NCI-H1417 treated with DMSO at 0.1 percent for 48 hours (cell line): Measurements from ENCODE around the gene PPP1CC.
"Not testable (repeated sequence)": the region's sequence is repeated elsewhere in the genome, so short reads cannot be mapped to it uniquely, and the experiment has no call there.

Experiments used
- DNase-seq: peaks from one replicate; lab custom pipeline; 2025; lab: John Stamatoyannopoulos, UW

The PPP1CC gene

DNA sequence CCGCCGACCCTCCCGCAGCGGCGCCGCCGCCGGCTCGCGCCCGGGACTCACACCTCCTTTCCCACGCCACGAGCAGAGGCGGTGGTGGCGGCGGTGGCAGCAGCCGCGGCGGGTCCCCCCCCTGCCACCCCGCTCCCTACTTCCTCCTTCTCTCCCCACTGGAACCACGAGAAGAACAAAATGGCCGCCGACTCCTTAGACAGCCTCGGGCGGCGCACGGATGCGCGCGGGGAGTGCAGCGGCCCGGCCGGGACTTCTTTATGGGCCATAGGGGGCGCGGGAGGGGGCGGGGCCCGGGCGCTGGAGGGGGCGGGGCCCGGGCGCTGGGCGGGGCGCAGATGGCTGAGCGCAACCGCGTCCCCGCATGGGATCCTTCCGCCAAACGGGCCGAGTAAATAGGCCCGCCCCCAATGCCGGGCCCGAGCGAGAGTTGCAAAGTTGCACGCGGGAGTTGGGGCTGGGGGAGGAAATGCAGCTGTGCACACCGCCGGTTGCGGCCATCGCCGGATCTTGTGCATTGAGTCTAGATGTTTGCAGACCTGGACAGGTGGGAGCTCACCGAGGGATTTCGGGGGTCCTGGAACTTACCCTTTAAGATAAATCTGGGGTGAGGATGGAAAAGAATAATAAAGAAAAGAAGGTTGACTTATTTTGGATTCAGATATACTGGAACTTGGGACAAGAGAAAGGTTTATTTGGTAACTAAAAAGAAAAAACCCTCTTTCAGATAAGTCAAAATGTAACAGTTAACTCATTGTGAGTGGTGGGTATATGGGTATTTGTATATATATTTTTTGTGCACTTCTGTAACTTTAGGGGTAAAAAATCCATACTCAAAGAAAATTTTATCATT is at the start of gene PPP1CC:
PPP1CC (minus strand) TSS at position 174 of the 853 bp plus-strand sequence. CDS start 184 bp downstream, outside the sequence.
- peak; percentile 47 for DNase-seq

DNA sequence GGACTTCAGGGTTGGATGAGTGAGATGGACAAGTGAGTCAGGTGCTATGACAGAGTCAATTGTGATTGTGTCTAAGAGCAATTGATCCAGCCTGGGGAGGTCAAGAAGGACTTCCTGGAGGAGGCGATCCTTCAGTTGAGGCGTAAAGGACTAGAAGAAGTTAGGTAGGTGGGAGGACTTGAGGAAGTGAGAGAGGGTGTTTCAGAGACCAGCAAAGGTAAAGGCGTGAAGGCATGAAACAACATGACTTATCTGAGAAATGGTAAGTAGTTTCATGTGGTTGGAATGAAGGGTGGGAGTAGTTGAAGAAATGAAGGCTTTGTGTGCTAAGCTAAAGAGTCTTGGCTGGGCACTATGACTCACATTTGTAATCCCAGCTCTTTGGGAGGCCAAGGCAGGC is 48.9 kb upstream of the PPP1CC start:
- no peak for DNase-seq

GRCh38 chr12:110790301-110790700 is 47.6 kb upstream of the PPP1CC start:
- no peak for DNase-seq

DNA sequence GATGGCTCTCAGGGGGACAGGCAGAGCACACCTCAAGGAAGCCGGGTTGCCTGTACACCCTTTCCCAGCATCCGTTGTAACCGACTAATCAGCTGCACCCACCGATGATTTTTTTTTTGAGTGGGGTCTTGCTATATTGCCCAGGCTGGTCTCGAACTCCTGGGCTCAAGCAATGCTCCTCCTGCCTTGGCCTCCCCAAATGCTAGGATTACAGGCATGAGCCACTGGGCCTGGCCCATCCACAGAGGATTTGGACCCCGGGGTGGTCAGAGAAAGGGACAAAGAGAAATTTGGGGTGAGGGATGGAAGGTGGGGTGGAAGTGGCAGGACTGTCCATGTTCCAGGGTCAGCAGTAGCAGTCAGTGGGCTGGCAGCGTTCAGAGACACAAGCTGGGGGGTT is 43.3 kb upstream of the PPP1CC start:
- DNase-seq: no peak

DNA sequence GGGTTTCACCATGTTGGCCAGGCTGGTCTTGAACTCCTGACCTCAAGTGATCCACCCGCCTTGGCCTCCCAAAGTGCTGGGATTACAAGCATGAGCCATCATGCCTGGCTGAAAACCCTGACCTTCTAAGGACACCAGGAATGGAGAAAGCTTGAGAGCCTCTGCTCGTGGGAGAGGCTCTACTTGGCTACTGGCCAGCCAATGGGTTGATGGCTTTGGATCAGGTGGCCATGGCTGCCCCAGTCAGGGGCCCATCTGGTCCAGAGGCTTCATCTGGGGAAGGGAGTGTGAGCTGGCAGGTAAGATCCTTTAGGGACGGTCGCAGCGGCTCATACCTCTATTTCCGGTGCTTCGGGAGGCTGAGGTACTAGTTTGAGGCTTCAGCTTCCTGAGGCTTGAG is 42.5 kb upstream of the PPP1CC start:
- no peak for DNase-seq

DNA sequence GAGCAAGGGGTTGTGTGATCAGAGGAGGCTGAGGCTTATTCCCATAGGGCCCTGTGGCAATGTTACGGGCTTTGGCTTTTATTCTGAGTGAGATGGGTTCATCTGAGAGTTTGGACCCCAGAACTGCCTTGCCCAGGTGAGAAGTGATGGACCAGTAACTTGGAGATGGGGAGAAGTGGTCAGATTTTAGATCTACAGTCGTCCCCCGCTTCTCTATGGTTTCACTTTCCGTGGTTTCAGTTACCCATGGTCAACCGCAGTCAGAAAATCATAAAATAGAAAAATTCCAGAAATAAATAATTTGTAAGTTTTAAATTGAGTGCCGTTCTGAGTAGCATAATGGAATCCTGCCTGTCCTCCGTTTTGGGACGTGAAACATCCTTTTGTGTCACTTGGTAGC is 40.2 kb upstream of the PPP1CC start:
- DNase-seq: no peak

DNA sequence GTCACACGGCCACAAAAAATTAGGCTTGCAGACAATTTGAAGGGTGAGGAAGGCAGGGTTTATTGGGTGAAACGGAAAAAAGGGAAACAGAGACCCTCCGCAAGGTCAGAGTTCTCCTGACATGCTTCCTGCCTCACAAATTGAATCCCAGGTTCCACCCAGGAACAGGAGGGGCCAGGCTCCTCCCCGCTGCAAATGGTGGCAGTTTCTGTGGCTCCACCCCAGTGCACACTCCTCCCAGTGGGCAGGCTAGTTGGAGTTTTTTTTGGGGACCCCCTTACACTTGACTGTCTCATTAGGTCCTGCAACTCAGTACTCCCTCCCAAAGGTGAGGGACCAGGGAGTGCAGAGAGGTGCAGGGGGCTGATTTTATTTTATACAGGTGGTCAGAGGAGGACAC is 39.4 kb upstream of the PPP1CC start:
- no peak for DNase-seq

DNA sequence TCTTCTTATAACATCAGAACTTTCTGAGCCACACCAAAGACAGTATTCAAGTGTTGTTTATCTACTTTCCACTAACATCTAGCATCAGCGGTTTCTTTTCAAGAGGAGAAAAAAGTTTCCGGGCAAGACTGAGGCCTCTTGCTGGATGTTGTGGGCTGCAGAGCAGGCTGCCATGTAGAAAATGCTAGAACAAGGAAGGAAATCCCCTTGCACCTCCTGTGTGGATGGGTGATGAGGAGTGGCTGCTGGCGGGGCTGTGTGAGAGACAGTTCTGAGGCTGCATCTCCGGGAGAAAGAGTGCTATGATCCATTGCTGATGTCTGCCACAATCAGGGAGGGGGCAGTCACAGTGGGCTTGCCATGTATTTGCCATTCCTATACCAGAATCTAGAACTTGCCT is 37.8 kb upstream of the PPP1CC start:
- no peak for DNase-seq

GRCh38 chr12:110778833-110779577 is 36.3 kb upstream of the PPP1CC start:
- no peak for DNase-seq

DNA sequence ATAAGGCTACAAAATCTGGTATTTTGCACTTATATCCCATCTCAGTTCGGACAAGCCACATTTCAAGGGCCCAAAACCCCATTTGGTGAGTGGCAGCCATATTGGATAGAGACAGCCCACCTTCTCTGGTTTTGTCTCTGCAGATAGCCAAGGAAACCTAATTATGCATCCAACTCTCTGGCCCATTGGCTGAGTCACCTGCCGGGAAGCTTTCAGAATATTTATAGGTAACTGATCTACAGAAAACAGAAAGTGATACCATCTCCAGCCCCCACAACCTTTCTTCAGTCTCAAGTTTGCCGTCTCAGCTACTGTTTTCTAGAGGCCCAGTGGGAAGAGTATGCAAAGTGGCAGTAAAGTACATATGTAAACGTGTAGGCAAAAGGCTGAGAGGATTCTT is 33.7 kb upstream of the PPP1CC start:
- DNase-seq: no peak

GRCh38 chr12:110775997-110776396 is 33.3 kb upstream of the PPP1CC start:
- no peak for DNase-seq

DNA sequence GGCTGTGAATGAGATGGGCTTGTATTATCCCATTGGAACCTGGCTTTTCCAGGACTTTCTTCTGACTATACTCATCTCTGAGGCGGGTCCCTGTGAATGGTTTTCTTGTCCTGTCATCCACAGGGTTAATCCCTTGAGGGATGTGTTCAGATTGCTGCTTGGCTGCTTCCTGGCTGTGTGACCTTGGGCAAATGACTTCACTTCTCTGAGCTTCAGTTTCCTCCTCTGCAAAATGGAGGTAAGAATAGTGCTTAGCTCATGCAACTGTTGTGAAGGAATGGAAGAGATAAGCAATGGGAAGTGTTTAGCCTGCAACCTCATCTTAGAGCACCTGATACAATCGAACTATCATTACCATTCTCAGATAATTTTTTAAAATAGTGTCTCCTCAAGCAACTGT is 32.1 kb upstream of the PPP1CC start:
- DNase-seq: no peak

- DNase-seq: no peak
These were observed 26.3 kb upstream of the PPP1CC start for GRCh38 chr12:110768960-110769359.

- DNase-seq: no peak
These were observed 25.2 kb upstream of the PPP1CC start for GRCh38 chr12:110767863-110768262.

DNA sequence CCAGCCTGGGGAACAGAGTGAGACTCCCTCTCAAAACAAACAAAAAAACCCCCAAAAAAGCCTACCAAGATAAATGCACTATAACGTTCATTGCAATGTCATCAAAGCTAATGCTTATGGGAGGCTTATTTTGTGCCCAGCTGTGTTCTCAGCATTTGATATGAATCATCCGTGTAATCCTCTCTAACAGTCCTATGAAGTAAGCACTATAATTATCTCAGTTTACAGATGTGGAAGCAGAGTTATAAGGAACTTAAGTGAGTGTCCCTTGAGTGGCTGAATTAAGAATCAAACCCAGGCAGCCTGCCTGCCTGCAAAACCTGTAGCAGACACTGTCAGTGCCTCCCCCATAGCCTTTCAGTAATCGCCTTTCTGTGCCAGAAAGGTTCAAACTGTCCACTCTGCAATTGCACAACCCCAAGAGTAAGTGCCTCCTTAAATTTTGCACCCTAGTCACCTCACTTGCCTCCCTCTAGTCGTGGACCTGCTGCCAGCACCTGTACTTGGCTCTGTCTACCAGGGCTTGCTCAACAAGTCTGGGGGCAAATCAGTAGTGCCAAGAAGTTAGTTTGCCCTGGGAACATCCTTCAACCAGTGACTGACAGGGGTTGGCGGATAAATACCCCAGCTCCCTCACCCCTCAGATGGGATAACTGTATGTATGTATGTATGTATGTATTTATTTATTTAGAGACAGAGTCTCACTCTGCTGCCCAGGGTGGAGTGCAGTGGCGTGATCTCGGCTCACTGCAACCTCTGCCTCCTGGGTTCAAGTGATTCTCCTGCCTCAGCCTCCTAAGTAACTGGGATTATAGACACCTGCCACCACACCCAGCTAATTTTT is 23.8 kb upstream of the PPP1CC start:
- no peak for DNase-seq

GRCh38 chr12:110765572-110765971 is 22.9 kb upstream of the PPP1CC start:
- DNase-seq: not testable (repeated sequence)

GRCh38 chr12:110765111-110765510 is 22.4 kb upstream of the PPP1CC start:
- DNase-seq: peak; percentile 45

DNA sequence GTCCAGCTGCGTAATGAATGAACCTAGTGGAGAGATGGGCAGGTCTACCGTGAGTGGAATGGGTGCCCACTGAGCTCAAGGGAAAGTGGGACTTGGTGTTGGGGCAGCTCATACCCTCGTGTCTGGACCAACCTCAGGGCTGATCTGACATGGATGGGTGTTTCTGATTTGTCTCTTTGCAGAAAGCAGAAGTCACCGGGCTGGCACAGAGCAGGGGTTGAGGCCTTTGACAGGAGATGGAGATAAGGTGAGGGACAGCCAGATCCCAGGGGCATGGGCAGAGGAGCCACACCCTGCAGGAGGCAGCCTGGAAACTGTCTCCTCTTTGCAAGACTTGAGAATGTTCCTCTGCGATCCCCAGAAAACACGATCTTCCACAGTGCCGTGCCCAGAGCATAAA is 20.9 kb upstream of the PPP1CC start:
- DNase-seq: no peak

DNA sequence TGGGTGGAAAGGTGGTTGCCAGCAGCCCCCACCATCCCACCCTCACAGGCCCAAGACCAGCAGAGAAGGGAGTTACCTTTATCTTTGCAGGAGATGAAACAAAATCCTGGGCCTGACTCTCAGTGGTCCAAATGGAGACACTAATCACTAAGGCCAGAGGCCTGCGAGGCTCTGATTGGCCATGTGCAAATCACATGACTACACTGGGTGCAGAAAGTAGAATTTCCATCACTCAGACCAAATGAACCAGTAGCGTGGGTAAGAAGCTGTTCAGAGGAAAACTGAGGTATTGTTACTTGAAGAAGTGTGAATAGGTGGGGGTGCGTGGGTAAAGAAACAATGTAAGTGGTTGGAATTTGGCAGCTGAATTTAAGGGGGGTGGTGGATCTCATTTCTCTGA is 20.2 kb upstream of the PPP1CC start:
- DNase-seq: no peak

DNA sequence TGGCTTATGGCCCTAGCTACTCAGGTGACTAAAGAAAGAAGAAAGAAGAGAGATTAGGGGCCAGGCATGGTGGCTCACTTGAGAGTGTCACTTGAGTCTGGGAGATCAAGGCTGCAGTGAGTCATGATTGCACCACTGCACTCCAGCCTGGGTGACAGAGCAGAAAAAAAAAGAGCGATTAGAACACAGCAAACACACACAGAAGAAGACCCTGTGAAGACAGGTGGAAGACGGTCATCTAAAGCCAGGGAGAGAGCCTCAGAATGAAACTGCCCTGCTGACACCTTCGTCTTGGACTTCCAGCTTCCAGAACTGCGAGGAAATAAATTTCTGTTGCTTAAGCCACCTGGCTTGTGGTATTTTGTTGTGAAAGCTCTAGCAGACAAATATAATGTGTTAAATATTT is 17.5 kb upstream of the PPP1CC start:
- no peak for DNase-seq

DNA sequence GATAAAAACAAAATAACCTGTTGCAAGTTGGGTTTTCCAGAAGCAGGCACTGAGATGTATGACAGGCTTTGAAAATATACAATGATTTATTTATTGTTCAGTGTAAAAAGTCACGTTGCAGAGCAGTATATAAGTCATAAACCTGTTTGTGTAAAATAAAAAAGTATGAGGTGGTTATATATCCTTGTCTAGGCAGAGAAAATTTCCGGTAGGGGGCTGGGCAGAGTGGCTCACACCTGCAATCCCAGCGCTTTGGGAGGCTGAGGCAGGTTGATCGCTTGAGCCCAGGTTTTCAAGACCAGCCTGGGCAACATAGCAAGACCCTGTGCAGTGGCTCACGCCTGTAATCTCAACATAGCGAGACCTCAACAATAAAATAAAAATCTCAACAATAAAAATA is 16.2 kb upstream of the PPP1CC start:
- no peak for DNase-seq

DNA sequence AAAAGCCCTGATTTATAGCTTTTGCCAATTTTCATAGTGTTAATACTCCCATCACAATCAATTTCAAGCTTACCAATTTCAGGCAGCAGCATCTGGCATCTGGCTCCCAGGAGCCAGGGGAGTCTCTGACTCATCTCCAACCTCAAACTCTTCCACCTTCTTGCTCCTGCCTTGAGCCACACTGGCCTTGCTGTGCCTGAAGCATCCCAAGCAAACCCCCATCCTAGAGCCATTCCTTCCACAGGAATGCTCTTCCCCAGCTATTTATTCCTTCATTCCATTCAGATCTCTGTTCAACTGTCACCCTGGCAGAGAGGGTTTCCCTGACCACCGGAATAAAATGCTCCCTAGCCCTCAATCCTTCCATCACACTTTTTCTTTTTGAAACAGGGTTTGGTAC is 13.9 kb upstream of the PPP1CC start:
- no peak for DNase-seq
